ENCODE data around the gene PIK3R5. TPM values are rescaled to one million over a fixed set of nuclear protein-coding genes. Genes with fewer than 3 reads are reported as not detected.

PIK3R5 gene
- total and polyA plus RNA-seq, 7 donors, result 0.20 to 2.9 (median 1.1) TPM

DNA sequence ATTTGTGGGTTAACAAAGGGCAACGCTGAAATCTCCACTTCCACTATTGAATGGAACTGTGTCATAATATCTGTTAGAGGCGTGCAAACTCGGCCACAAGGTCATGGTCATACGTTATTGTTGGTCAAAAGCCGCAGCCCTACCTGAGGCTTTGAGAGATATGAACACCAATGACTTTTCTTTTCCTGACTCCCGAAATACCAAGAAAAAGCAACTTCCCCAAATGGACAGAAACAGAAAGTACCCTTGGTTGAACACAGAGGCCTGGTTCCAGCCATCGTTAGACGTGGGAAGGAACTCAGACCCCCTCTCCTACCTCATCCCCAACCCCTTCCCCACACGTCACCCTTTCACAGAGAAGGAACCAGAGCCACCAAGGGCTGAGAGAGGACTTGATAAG is 1.4 kb upstream of the PIK3R5 start:
- DNase-seq, result no peak
- Histone ChIP-seq H3K27ac (no peak overlapping the region), H3K27me3 (ENCODE audit: insufficient read depth in 3 of 3, low read length in 2 of 3) (peaks cover 0 to 35% (median 19%) of the 10 kb centered on the region in 3 donors), H3K4me1 (no peaks in the 10 kb centered on the region), H3K4me3 (no peak overlapping the region), H3K36me3 (ENCODE audit: insufficient read depth in 1 of 2, low read depth in 1 of 2) (no peaks in the 10 kb centered on the region), H3K9me3 (no peaks in the 10 kb centered on the region)
- no peak for TF ChIP-seq CTCF (IDR thresholded peaks at IDR 0.05)
- intact Hi-C loops (cut with DNase I), result no loop called here
- ATAC-seq, result no peak
- WGBS, 3 donors, result 74% methylated on average over 9 of the region's 9 CpGs

GRCh38 chr17:8964801-8965393 is 610 bp downstream of the PIK3R5 start:
- no peak overlapping the region for H3K27ac ChIP-seq
- no peak for DNase-seq
- peaks cover 0 to 35% (median 24%) of the 10 kb centered on the region in 3 donors for H3K27me3 ChIP-seq (ENCODE audit: insufficient read depth in 3 of 3, low read length in 2 of 3)

GRCh38 chr17:8963647-8964258 is 1.8 kb downstream of the PIK3R5 start:
- intact Hi-C loops (cut with DNase I), result no loop called here
- no peak for DNase-seq
- H3K9me3 ChIP-seq, result no peaks in the 10 kb centered on the region
- H3K27me3 ChIP-seq (ENCODE audit: insufficient read depth in 3 of 3, low read length in 2 of 3), result peaks cover 0 to 35% (median 24%) of the 10 kb centered on the region in 3 donors
- no peak overlapping the region for H3K4me3 ChIP-seq
- H3K4me1 ChIP-seq, result no peaks in the 10 kb centered on the region
- H3K27ac ChIP-seq, result no peak overlapping the region
- ATAC-seq, result no peak
- no peaks in the 10 kb centered on the region for H3K36me3 ChIP-seq (ENCODE audit: insufficient read depth in 1 of 2, low read depth in 1 of 2)
- 72 to 80% (median 73%) methylated on average over 13 of the region's 13 CpGs for WGBS, 3 donors
- no peak for TF ChIP-seq CTCF (IDR thresholded peaks at IDR 0.05)

More at GRCh38 chr17:8964801-8965393, 610 bp downstream of the PIK3R5 start:
- Histone ChIP-seq H3K9me3 (no peaks in the 10 kb centered on the region), H3K36me3 (ENCODE audit: insufficient read depth in 1 of 2, low read depth in 1 of 2) (no peaks in the 10 kb centered on the region), H3K4me1 (no peaks in the 10 kb centered on the region), H3K4me3 (peak overlapping the region; percentile 52)
- TF ChIP-seq CTCF (IDR thresholded peaks at IDR 0.05), result no peak
- ATAC-seq, result no peak
- intact Hi-C loops (cut with DNase I), result no loop called here
- WGBS, 3 donors, result 38 to 43% (median 42%) methylated on average over 30 to 32 of the region's 32 CpGs

GRCh38 chr17:8963014-8963413 is 2.5 kb downstream of the PIK3R5 start:
- DNase-seq, result no peak
- Histone ChIP-seq H3K27ac (no peak overlapping the region), H3K27me3 (ENCODE audit: insufficient read depth in 3 of 3, low read length in 2 of 3) (peaks cover 0 to 35% (median 24%) of the 10 kb centered on the region in 3 donors), H3K4me1 (no peaks in the 10 kb centered on the region), H3K4me3 (no peak overlapping the region), H3K9me3 (no peaks in the 10 kb centered on the region), H3K36me3 (ENCODE audit: insufficient read depth in 1 of 2, low read depth in 1 of 2) (no peaks in the 10 kb centered on the region)
- no peak for ATAC-seq
- intact Hi-C loops (cut with DNase I), result no loop called here
- WGBS, 3 donors, result 58 to 66% (median 59%) methylated on average over 3 of the region's 3 CpGs
- no peak for TF ChIP-seq CTCF (IDR thresholded peaks at IDR 0.05)

All from psoas muscle (tissue), 8 donors.